Epidermal melanocyte (primary cell): Measurements from ENCODE around the gene ZDHHC14.
"Not testable (repeated sequence)": the region's sequence is repeated elsewhere in the genome, so short reads cannot be mapped to it uniquely, and the experiment has no call there.

Source experiments
- DNase-seq: peaks from one replicate; pipeline ENCODE4 v3.0.0; 2011; ENCODE audit warnings: low spot score; ENCODE audit not compliant: insufficient read length

Gene ZDHHC14

DNA sequence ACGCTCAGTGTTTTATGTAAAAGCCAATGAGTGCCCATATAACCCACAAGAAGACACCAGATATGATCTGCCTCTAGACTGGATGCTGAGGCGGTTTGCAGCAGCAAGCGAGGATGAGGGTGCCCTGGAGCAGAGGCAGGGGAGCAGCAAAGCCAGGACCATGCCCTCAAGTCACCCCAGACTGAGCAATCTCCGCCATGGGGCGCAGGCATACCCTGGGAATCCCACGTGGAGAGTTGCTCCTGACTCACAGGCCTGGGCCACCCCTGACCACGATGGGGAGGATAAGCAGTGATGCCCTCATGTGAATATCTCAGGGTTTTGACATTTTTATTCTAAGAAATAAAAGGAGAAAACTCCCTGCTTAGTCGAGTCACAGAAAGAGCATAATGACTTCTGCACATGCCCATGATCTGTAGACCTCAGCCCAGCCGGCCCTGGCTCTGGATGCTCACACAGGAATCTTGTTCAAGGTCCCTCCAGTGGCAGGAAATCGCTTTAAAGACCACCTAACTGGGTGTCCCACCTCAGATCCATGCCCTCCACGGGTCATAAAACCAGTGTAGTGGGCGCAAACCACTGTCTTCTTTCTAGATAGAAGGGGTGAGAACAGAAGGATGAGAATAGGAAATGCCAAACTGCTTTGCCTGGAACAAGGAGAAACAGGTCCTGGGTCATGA is 303.8 kb downstream of the ZDHHC14 start:
- no peak for DNase-seq

DNA sequence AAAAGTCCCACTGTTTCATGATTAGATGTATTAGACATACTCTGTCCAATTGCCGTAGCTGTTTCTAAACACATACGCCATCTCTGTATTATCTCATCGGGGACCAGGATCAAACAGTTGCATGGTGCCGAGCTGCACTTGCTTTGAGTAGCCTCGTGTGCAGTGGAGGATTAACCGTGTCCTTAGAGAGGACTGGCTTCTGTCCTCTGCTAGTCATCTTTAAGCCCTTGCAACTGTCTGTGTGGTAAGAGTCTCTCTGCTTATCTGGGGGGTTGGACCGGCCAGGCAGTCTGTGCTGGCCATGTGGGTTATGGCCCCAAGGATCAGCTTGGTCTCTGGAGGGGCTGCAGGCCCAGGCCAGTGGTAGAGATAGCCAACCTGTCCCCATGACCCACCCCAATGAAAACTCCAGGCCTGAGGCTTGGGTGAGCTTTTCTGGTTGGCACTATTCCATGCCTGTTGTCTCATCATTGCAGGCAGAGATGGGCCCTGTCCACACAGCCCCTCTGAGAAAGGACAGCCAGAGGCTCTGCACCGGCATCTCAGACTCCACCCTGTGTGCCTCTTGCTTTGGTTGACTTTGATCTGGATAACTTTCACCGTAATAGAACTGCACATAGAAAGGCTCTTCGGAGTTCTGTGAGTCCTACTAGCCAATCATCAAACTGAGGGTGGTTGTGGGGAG is 304.7 kb downstream of the ZDHHC14 start:
- DNase-seq, result no peak

DNA sequence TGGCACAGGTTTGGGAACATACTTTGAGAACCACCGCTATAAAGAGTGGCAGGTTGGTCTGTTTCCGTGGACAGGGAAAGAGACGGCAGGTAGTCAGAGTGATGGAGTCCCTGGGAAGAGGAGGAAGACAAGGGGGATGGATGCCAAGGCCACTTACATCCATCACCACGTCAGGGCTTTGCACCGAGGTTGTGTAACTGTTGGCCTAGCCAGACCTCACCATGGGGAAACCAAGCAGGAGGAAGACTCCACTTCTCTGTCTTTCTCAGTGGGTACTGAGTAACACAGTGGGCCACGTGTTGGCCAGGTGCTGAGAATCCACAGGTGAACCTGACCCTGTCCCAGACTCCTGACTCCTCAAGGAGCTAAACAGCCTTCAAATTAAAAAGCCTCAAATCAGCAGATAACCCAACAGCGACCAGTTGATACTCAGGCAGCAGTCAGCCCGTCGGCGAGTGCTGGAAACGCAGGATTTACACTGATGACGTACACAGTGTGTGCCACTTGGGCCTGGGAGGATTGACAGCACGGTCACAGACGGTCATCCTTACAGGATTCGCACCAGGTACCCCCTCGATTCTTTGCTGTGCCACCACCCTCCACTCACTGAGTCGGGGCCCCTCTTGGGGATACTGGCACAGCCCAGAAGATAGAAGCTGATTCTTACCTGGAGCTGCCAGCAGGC is 307.4 kb downstream of the ZDHHC14 start:
- no peak for DNase-seq

DNA sequence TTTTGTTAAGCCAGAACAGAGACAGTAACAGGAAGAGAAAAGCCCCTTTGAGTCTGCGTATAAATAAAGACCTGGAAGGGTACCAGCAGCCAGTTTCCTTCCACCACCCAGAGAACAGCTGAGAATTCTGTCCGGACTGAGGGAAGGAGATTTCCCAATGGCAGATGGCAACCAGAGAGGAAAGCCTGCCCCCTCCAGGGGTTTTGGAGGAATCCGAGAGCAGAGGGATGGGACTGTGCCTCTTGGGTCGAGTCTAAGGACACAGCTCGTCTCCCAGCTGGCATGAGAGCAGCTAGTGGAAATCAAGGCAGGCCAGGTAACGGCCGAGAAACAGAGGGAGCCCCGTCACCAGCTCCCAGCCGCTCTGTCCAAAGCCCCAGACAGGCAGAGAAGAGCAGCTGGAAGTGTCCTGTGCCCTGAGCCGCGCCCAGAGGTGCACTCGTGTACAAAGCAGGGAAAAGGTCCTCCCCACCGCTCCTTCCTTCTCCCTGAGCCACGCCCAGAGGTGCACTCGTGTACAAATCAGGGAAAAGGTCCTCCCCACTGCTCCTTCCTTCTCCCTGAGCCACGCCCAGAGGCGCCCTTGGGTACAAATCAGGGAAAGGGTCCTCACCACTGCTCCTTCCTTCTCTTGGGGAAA is 308.1 kb downstream of the ZDHHC14 start:
- DNase-seq, result no peak

DNA sequence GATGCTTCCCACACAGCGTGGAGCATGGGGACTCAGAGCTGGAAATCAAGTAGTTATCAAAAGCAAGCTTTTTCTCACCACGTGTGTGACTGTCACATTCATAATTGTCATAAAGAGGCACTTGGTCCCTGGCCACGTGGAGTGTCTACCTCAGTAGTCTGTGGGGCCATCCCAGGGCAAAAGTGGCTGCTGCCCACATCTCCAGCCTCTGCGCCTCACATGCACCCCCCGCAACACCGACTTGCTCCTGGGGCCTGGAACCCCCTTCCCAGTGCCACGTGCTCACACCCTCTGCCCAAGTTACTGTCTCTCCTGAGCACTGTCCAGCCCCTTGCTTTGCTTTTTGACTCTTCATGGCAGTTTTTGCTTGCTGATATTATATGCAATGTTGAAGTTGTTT is 308.9 kb downstream of the ZDHHC14 start:
- no peak for DNase-seq

DNA sequence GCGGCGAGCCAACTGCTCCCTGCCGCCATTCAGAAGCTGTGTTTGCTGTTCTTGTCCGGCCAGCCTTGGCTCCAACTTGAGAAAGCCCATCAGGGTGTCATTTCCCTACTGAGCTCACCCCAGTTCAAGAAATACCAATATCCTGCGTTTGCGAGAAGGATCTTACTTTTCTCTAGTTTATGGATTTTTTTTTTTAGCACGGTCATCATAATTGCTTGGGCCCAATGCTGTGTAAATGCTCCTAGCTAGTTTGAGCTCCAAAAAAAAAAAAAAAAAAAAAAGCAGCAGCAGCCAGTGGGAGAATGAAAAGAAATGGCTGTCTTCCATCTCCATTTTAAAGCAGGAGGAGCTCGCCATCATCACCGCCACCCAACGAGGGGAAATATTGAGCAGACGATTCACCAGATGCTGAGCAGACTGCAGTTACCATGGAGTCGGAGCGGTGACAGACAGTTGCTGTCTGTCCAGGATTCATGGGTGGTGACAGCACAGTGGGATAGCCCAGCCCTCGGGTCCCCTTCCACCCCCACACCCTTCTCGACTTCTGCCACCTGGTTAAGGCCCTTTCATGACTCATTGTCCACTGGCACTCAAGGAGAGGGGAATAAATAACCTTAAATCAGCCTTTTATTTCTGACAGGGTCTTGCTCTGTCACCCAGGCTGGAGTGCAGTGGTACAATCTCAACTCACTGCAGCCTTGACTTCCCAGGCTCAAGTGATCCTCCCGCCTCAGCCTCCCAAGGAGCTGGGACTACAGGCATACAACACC is 309.6 kb downstream of the ZDHHC14 start:
- DNase-seq, result no peak

DNA sequence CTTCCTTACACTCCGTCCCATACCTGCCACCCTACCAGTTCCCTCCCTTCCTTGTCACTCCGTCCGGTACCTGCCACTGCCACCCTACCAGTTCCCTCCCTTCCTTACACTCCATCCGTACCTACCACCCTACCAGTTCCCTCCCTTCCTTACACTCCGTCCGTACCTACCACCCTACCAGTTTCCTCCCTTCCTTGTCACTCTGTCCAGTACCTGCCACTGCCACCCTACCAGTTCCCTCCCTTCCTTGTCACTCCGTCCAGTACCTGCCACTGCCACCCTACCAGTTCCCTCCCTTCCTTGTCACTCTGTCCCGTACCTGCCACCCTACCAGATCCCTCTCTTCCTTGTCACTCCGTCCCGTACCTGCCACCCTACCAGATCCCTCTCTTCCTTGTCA is 310.6 kb downstream of the ZDHHC14 start:
- DNase-seq, result not testable (repeated sequence)

DNA sequence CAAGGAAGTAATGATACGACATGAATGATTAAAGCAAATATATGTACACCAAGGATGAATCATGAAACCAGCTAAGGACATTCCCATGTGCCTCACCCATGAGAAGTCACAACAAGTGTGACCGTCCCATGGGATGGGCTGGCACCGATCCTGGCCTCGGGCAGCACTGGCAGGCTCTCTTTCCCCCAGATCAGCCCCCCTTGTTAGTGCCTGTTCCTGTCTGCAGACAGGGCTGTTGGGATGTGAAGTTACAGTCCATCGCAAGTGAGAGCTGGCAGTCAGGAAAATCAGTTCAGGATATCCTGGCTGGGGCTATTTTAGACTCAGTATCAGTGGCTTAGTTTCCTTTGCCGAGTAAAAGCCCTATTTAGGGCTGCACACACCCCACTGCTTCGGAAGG is 312.9 kb downstream of the ZDHHC14 start:
- DNase-seq, result no peak

DNA sequence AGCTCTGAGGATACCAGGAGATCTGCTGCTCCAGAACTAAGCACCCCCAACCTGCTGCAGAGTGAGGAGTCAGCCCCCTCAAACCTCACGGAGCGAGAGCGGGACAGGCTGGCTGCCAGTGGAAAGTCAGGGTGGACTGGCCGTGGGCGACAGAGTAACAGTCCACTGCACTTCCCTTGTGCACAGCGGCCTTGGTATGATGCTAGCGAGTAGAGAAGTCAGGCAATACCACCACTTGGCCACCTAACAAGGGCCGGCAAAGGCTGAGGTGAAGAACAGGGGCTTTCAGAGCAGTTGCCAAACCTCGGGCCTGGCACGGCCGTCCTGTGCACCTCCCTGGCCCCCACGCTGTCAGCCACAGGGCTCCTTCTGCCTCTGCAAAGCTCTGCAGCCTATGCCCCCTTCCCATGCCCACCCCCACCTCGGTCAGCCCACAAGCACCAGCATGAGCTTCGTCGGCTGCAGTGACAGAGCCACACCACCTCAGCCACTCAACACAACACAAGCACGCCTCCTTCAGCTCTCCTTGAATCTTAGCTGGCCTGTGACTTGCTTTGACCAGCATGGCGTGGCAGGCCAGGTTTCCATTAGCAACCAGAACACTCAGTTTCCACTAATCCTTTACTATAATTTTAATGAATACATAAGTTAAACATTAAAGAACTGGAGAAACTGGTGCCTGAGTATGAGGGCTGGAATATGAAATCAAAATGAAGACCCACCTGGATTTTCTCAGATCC is 314.5 kb downstream of the ZDHHC14 start:
- DNase-seq, result no peak

DNA sequence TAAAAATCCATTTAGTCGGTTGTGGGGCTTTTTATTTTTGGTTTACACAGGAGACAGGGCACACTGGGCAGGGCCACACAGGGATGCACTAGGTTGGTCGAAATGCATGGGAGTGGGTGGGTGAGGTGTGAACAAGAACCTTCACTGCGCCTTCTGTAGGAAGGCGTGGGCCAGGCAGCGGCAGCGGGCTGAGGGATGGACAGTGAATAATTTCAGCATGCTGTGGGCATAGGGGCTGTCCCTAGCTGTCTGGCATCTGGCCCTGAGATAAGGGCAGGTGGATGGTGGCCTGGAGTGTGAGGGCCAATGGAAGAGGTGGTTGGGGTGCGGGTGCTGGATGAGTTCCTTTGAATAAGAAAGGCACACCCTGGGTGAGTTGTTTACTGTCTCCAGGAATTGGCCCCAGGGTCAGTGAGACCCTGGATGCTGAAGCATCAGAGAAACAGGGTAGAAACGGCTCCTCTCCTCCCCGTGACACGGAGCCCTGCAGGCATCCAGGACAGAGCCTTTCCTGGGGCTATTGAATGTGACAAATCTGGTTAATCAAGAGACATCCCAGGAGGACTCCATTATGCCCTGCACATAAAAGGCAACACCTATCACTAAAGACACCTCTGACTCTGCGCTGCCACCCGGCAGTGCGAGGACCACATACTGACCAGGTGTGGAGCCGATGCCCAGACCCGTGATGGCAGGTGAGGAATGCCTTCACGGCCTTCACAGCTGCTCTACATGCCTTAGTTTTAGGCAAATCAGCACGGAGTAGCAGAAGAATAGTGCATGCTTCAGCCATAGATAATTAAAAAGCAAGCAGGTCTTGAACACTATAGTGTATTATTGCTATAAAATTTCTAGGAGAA is 319.0 kb downstream of the ZDHHC14 start:
- no peak for DNase-seq

DNA sequence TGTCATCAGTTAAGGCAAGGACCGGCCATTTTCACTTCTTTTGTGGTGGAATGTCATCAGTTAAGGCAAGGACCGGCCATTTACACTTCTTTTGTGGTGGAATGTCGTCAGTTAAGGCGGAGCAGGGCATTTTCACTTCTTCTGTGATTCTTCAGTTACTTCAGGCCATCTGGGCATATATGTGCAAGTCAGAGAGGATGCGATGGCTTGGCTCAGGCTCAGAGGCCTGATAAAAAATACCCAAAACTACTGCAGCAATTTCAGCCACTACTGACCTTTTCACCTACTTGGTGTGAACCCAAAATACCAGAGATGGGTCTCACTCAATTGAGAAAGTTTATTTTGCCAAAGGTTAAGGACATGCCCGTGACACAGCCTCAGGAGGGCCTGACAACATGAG is 325.4 kb downstream of the ZDHHC14 start:
- DNase-seq, result not testable (repeated sequence)

DNA sequence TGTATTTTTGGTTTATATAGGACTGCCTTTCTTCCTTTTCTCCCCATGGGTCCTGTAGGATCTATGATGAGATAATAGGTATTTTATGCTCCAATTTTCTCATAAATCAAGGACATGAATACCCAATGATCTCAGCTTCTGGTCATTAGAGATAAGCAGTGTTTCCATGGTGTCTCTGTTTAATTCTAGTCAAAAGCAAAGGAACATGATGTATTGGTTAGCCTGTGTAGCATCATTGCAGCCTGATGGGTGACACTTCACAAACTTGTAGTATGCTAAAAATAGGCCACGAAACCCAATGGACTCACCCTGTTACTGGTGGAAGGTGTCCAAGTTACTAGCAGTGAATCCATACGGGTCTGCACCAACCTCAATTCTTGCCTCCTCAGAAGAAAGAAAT is 325.9 kb downstream of the ZDHHC14 start:
- no peak for DNase-seq

DNA sequence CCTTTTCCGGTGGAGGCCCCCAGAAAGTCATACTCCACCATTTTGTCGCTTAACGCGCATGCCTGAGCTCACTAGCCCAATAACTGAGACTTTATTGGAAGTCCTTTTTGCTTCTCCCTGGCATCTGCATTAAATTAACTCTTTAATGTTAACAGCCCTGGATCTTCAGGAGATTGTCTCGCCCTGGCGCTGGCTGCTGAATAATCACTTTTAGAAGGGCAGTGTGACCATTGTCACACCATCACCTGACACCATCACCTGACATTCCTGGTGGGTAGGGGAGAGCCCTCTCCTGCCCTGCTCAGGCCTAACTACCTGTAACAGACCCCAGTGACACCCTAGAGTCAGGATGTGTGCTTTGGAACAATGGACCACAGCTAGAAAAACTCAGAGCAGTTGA is 326.6 kb downstream of the ZDHHC14 start:
- DNase-seq, result no peak

DNA sequence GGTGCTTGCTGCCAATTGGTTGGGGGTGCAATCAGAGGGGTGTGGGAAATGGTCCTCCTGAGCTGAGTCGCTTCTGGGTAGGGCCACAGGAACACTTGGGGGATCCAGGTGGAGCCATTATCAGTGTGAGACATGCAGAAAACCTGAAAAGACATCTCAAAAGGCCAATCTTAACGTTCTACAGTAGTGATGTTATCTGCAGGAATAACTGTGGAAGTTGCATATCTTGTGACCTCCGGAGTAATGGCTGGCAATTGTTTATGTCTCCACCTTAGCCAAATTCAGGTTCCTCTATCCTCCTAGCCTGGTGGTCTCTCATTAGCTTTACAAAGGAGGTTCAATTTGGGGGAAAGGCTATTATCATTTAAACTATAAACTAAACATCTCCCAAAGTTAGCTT is 327.2 kb downstream of the ZDHHC14 start:
- DNase-seq, result no peak

DNA sequence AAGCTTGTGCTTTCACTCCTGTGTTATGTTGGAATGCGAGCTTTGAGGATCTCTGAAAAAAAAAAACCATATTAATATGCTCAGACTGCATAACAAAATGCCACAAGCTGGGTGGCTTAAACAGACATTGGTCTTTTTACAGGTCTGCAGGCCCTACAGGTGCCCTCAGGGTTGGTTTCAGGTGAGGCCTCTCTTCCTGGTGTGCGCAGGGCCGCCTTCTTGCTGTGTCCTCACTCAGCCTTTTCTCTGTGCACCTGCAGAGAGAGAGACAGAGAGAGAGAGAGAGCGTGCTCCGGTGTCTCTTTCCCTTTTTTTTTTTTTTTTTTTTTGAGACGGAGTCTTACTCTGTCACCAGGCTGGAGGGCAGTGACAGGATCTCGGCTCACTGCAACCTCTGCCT is 327.9 kb downstream of the ZDHHC14 start:
- DNase-seq, result no peak

DNA sequence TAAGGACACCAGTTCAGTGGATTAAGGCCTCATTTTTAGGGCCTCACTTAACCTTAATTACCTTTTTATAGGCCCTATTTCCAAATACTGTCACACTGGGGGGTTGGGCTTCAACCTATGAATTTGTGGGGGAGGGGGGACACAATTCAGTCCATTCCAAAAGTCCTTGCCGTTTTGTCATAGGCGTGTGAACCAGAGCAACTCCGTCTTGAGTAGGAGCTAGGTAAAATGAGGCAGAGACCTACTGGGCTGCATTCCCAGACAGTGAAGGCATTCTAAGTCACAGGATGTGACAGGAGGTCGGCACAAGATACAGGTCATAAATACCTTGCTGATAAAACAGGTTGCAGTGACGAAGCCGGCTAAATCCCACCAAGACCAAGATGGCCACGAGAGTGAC is 328.6 kb downstream of the ZDHHC14 start:
- no peak for DNase-seq

DNA sequence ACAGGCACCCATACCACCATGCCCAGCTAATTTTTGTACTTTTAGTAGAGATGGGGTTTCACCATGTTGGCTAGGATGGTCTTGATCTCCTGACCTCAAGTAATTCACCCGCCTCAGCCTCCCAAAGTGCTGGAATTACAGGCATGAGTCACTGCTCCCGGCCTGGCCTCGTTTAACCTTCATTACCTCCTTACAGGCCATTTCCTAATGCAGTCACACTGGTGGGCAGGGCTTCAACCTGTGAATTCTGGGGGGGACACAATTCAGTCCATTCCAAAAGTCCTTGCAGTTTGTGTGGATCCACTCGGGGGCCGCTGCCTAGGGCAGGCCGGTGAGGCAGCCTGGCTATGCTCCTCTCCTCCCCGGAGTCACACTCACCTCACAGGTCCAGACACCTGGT is 329.6 kb downstream of the ZDHHC14 start:
- DNase-seq, result no peak

DNA sequence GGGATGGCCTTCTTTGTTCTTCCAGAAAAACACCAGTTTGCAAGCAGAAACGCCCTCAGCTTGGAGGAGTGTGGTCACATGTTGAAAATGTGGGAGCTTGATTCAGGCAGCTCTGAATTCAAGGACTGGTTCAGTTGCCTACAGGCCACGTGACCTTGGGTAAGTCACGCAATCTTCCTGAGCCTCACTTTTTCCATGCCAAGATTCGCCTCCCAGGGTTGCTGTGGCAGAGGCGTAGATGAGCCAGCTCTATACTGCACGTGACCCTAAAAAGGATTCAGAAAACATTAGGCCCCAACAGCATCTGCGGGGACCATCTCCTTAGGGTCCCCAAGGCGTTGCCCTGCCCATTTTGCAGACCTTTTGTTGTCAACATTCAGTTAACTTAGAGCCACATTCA is 330.1 kb downstream of the ZDHHC14 start:
- DNase-seq, result no peak

DNA sequence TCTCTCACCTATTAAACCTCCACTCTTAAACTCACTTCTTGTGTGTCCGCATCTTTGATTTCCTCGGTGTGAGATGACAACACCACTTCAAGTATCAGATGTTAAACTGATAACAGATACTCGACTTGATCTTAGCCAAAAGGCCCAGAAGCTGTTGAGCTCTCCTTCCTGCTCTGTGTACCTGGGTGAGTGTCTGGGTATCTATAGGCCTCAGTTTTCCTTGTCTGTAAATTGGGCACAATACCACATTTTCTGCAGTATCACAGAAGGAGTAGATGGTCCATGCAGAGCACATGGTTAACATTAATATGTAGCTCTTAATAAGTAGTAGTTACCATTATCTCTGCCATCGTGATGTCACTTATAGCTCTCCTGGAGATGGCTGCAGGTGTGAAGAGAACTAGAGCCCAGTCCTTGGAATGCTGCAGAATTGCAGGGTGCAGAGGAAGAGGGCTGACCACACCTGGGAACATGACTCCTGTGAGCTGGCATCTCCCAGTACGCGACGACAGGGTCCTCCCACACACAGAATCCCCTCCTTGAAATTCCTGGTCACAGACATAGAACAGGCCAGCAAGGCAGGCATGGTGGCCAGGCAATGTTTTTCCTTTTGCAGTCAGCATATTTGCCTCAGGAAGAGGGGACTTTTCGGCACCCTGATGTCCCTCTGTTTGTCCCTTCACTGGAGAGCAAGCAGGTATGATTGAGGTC is 331.8 kb downstream of the ZDHHC14 start:
- DNase-seq, result no peak
